Measurements from ENCODE around the gene EPS8. TPM values are rescaled to one million over a fixed set of nuclear protein-coding genes. Genes with fewer than 3 reads are reported as not detected.

EPS8 gene
- total RNA-seq, 2 experiments from 2014 or later: 0.61 to 0.92 TPM

GRCh38 chr12:15719230-15719629 lies 70.0 kb downstream of the EPS8 start:
- Histone ChIP-seq H2AFZ (ENCODE audit: low read length) (no peak overlapping the region), H3K4me3 (ENCODE audit: low read depth, low read length, poor library complexity, severe bottlenecking) (no peak overlapping the region), H3K36me3 (ENCODE audit: insufficient read depth, low read length) (no peaks in the 10 kb centered on the region), H3K9me3 (ENCODE audit: low read length) (no peaks in the 10 kb centered on the region), H3K4me2 (ENCODE audit: low read length) (no peak overlapping the region), H3K4me1 (ENCODE audit: insufficient read depth, low read length, poor library complexity, severe bottlenecking) (no peaks in the 10 kb centered on the region), H4K20me1 (ENCODE audit: insufficient read depth, low read length) (no peaks in the 10 kb centered on the region), H3K79me2 (ENCODE audit: insufficient read depth, low read depth, low read length) (no peaks in the 10 kb centered on the region), H3K27ac (ENCODE audit: low read depth, low read length, poor library complexity, severe bottlenecking) (no peak overlapping the region), H3K9me2 (ENCODE audit: insufficient read depth, low read length) (no peaks in the 10 kb centered on the region)
- CTCF ChIA-PET (ENCODE audit: unreplicated experiment): no interaction called here
- no TSS peak for BruUV-seq (replicated peaks)
- TF ChIP-seq EZH2phosphoT487 (IDR thresholded peaks at IDR 0.05; ENCODE audit: borderline replicate concordance, low read depth, low read length) (no peak), CTCF (conservative IDR thresholded peaks at IDR 0.05; ENCODE audit: low read length) (no peak)
- POLR2A ChIA-PET: no interaction called here
- intact Hi-C loops (cut with micrococcal nuclease; ENCODE audit: unreplicated experiment): no loop called here
- no peak for DNase-seq (ENCODE audit: low spot score)

GRCh38 chr12:15717940-15718567 lies 71.1 kb downstream of the EPS8 start:
- intact Hi-C loops (cut with micrococcal nuclease; ENCODE audit: unreplicated experiment): no loop called here
- BruUV-seq (replicated peaks): no TSS peak
- H3K4me3 ChIP-seq (ENCODE audit: low read depth, low read length, poor library complexity, severe bottlenecking): no peak overlapping the region
- H3K9me2 ChIP-seq (ENCODE audit: insufficient read depth, low read length): no peaks in the 10 kb centered on the region
- no peaks in the 10 kb centered on the region for H4K20me1 ChIP-seq (ENCODE audit: insufficient read depth, low read length)
- POLR2A ChIA-PET: interaction anchor here (0.7 to 1.3 kb wide), 2 partner anchors 17 to 1954 kb away, joined by 3 to 6 read pairs; no protein-coding TSS in a partner anchor
- CTCF ChIA-PET (ENCODE audit: unreplicated experiment): no interaction called here
- no peaks in the 10 kb centered on the region for H3K36me3 ChIP-seq (ENCODE audit: insufficient read depth, low read length)
- DNase-seq (ENCODE audit: low spot score): no peak
- TF ChIP-seq CTCF (conservative IDR thresholded peaks at IDR 0.05; ENCODE audit: low read length): no peak
- TF ChIP-seq EZH2phosphoT487 (IDR thresholded peaks at IDR 0.05; ENCODE audit: borderline replicate concordance, low read depth, low read length): no peak
- no peaks in the 10 kb centered on the region for H3K4me1 ChIP-seq (ENCODE audit: insufficient read depth, low read length, poor library complexity, severe bottlenecking)
- H2AFZ ChIP-seq (ENCODE audit: low read length): no peak overlapping the region
- H3K9me3 ChIP-seq (ENCODE audit: low read length): no peaks in the 10 kb centered on the region
- no peaks in the 10 kb centered on the region for H3K79me2 ChIP-seq (ENCODE audit: insufficient read depth, low read depth, low read length)
- no peak overlapping the region for H3K4me2 ChIP-seq (ENCODE audit: low read length)
- H3K27ac ChIP-seq (ENCODE audit: low read depth, low read length, poor library complexity, severe bottlenecking): no peak overlapping the region

GRCh38 chr12:15716581-15716980 lies 72.6 kb downstream of the EPS8 start:
- H3K4me3 ChIP-seq (ENCODE audit: low read depth, low read length, poor library complexity, severe bottlenecking): no peak overlapping the region
- H3K27ac ChIP-seq (ENCODE audit: low read depth, low read length, poor library complexity, severe bottlenecking): no peak overlapping the region
- H4K20me1 ChIP-seq (ENCODE audit: insufficient read depth, low read length): no peaks in the 10 kb centered on the region
- BruUV-seq (replicated peaks): no TSS peak
- ChIA-PET POLR2A (no interaction called here), CTCF (ENCODE audit: unreplicated experiment) (no interaction called here)
- H3K4me1 ChIP-seq (ENCODE audit: insufficient read depth, low read length, poor library complexity, severe bottlenecking): no peaks in the 10 kb centered on the region
- H2AFZ ChIP-seq (ENCODE audit: low read length): no peak overlapping the region
- no peak for TF ChIP-seq CTCF (conservative IDR thresholded peaks at IDR 0.05; ENCODE audit: low read length)
- no peak for TF ChIP-seq EZH2phosphoT487 (IDR thresholded peaks at IDR 0.05; ENCODE audit: borderline replicate concordance, low read depth, low read length)
- intact Hi-C loops (cut with micrococcal nuclease; ENCODE audit: unreplicated experiment): no loop called here
- DNase-seq (ENCODE audit: low spot score): no peak
- no peaks in the 10 kb centered on the region for H3K36me3 ChIP-seq (ENCODE audit: insufficient read depth, low read length)
- no peaks in the 10 kb centered on the region for H3K9me2 ChIP-seq (ENCODE audit: insufficient read depth, low read length)
- H3K79me2 ChIP-seq (ENCODE audit: insufficient read depth, low read depth, low read length): no peaks in the 10 kb centered on the region
- no peaks in the 10 kb centered on the region for H3K9me3 ChIP-seq (ENCODE audit: low read length)
- H3K4me2 ChIP-seq (ENCODE audit: low read length): no peak overlapping the region

All from OCI-LY7 (cell line).